ENCODE results near the gene GGNBP2.

GGNBP2 gene

GRCh38 chr17:36544307-36545076 is at the start of gene GGNBP2:
GGNBP2 (plus strand) TSS chr17:36544919; CDS start chr17:36545725, 806 bp downstream.
- TF ChIP-seq GATA2 (IDR thresholded peaks at IDR 0.05; ENCODE audit: low read depth, low read length) (no peak), GATA3 (IDR thresholded peaks at IDR 0.05; ENCODE audit: low read depth, low read length) (no peak)

GRCh38 chr17:36495076-36495578 is 49.6 kb upstream of the GGNBP2 start:
- TF ChIP-seq GATA3 (IDR thresholded peaks at IDR 0.05; ENCODE audit: low read depth, low read length) (no peak), GATA2 (IDR thresholded peaks at IDR 0.05; ENCODE audit: low read depth, low read length) (no peak)

- no peak for TF ChIP-seq GATA3 (IDR thresholded peaks at IDR 0.05; ENCODE audit: low read depth, low read length)
- TF ChIP-seq GATA2 (IDR thresholded peaks at IDR 0.05; ENCODE audit: low read depth, low read length) = no peak
These were observed 48.5 kb upstream of the GGNBP2 start for GRCh38 chr17:36496018-36496789.

GRCh38 chr17:36498155-36498554 is 46.6 kb upstream of the GGNBP2 start:
- TF ChIP-seq GATA2 (IDR thresholded peaks at IDR 0.05; ENCODE audit: low read depth, low read length) = no peak
- no peak for TF ChIP-seq GATA3 (IDR thresholded peaks at IDR 0.05; ENCODE audit: low read depth, low read length)

GRCh38 chr17:36498560-36499300 is 46.0 kb upstream of the GGNBP2 start:
- TF ChIP-seq GATA3 (IDR thresholded peaks at IDR 0.05; ENCODE audit: low read depth, low read length) (no peak; the same call in 1 of the 2 replicates), GATA2 (IDR thresholded peaks at IDR 0.05; ENCODE audit: low read depth, low read length) (peak; percentile 80)

GRCh38 chr17:36500745-36501225 is 43.9 kb upstream of the GGNBP2 start:
- TF ChIP-seq GATA3 (IDR thresholded peaks at IDR 0.05; ENCODE audit: low read depth, low read length) = no peak
- no peak for TF ChIP-seq GATA2 (IDR thresholded peaks at IDR 0.05; ENCODE audit: low read depth, low read length)

- TF ChIP-seq GATA2 (IDR thresholded peaks at IDR 0.05; ENCODE audit: low read depth, low read length) = no peak
- no peak for TF ChIP-seq GATA3 (IDR thresholded peaks at IDR 0.05; ENCODE audit: low read depth, low read length)
These were observed 43.4 kb upstream of the GGNBP2 start for GRCh38 chr17:36501351-36501750.

- TF ChIP-seq GATA3 (IDR thresholded peaks at IDR 0.05; ENCODE audit: low read depth, low read length) (no peak), GATA2 (IDR thresholded peaks at IDR 0.05; ENCODE audit: low read depth, low read length) (no peak)
These were observed 42.8 kb upstream of the GGNBP2 start for GRCh38 chr17:36501963-36502362.

GRCh38 chr17:36503456-36504155 is 41.1 kb upstream of the GGNBP2 start:
- no peak for TF ChIP-seq GATA2 (IDR thresholded peaks at IDR 0.05; ENCODE audit: low read depth, low read length)
- TF ChIP-seq GATA3 (IDR thresholded peaks at IDR 0.05; ENCODE audit: low read depth, low read length) = no peak

- no peak for TF ChIP-seq GATA3 (IDR thresholded peaks at IDR 0.05; ENCODE audit: low read depth, low read length)
- TF ChIP-seq GATA2 (IDR thresholded peaks at IDR 0.05; ENCODE audit: low read depth, low read length) = no peak
These were observed 40.6 kb upstream of the GGNBP2 start for GRCh38 chr17:36504156-36504545.

- TF ChIP-seq GATA2 (IDR thresholded peaks at IDR 0.05; ENCODE audit: low read depth, low read length) (no peak), GATA3 (IDR thresholded peaks at IDR 0.05; ENCODE audit: low read depth, low read length) (no peak)
These were observed 39.5 kb upstream of the GGNBP2 start for GRCh38 chr17:36505171-36505570.

GRCh38 chr17:36506249-36506826 is 38.4 kb upstream of the GGNBP2 start:
- no peak for TF ChIP-seq GATA2 (IDR thresholded peaks at IDR 0.05; ENCODE audit: low read depth, low read length)
- TF ChIP-seq GATA3 (IDR thresholded peaks at IDR 0.05; ENCODE audit: low read depth, low read length) = no peak

GRCh38 chr17:36506831-36507230 is 37.9 kb upstream of the GGNBP2 start:
- TF ChIP-seq GATA2 (IDR thresholded peaks at IDR 0.05; ENCODE audit: low read depth, low read length) (no peak), GATA3 (IDR thresholded peaks at IDR 0.05; ENCODE audit: low read depth, low read length) (no peak)
